Activated T-cell treated with anti-CD3 and anti-CD28 coated beads, Interleukin-2, amount 50 U/mL, for 24 hours (primary cell): ENCODE data around the gene HCAR1.
"Not testable (repeated sequence)": the region's sequence is repeated elsewhere in the genome, so short reads cannot be mapped to it uniquely, and the experiment has no call there.

ENCODE experiments used
- DNase-seq: peaks from one replicate; pipeline ENCODE4 v3.0.0-alpha.2; 2020
- H3K27ac Mint-ChIP-seq: 2 replicates; pipeline ENCODE4 v1.8.0; 2020; ENCODE audit warnings: mild to moderate bottlenecking, mixed read lengths
- H3K27me3 Mint-ChIP-seq: 2 replicates; pipeline ENCODE4 v1.8.0; 2020; ENCODE audit warnings: mixed read lengths
- H3K36me3 Mint-ChIP-seq: 2 replicates; pipeline ENCODE4 v1.8.0; 2020; ENCODE audit warnings: low read depth, mixed read lengths
- H3K4me1 Mint-ChIP-seq: 2 replicates; pipeline ENCODE4 v1.8.0; 2020; ENCODE audit warnings: low read depth, mixed read lengths
- H3K4me3 Mint-ChIP-seq: 2 replicates; pipeline ENCODE4 v1.8.0; 2020; ENCODE audit warnings: mild to moderate bottlenecking, moderate library complexity, mixed read lengths
- H3K9me3 Mint-ChIP-seq: 2 replicates; pipeline ENCODE4 v1.8.0; 2020; ENCODE audit warnings: mixed read lengths

Gene HCAR1

GRCh38 chr12:122701481-122701880, 29.2 kb downstream of the HCAR1 start:
- not testable (repeated sequence) for H3K9me3 Mint-ChIP-seq, H3K4me3 Mint-ChIP-seq, H3K27me3 Mint-ChIP-seq, H3K4me1 Mint-ChIP-seq, H3K27ac Mint-ChIP-seq, H3K36me3 Mint-ChIP-seq, DNase-seq

GRCh38 chr12:122700038-122700710, 30.5 kb downstream of the HCAR1 start:
- H3K4me1 Mint-ChIP-seq, H3K27ac Mint-ChIP-seq, DNase-seq, H3K4me3 Mint-ChIP-seq, H3K36me3 Mint-ChIP-seq, H3K9me3 Mint-ChIP-seq, H3K27me3 Mint-ChIP-seq: not testable (repeated sequence)

DNA sequence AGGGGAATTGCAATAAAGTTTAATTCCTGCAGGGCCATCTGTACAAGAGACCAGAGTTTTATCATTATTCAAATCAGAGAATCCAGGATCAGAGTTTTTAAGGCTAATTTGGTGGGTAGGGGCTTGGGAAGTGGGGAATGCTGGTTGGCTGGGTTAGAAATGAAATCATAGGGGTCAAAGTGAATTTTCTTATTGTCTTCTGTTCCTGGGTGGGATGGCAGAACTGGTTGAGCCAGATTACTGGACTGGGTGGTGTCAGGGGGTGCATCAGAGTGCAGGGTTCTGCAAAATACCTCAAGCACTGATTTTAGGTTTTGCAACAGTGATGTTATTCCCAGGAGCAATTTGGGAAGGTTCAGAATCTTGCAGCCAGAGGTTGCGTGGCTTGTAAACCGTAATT, 33.7 kb downstream of the HCAR1 start:
- H3K4me3 Mint-ChIP-seq, H3K36me3 Mint-ChIP-seq, H3K4me1 Mint-ChIP-seq, H3K27me3 Mint-ChIP-seq, H3K9me3 Mint-ChIP-seq, DNase-seq, H3K27ac Mint-ChIP-seq: not testable (repeated sequence)

- DNase-seq = no peak
- H3K27me3 Mint-ChIP-seq = no peaks in the 10 kb centered on the region
- no peak overlapping the region for H3K4me3 Mint-ChIP-seq
- no peak overlapping the region for H3K27ac Mint-ChIP-seq
- H3K9me3 Mint-ChIP-seq = no peaks in the 10 kb centered on the region
- H3K4me1 Mint-ChIP-seq = no peaks in the 10 kb centered on the region
- H3K36me3 Mint-ChIP-seq = no peaks in the 10 kb centered on the region
Observed at GRCh38 chr12:122691566-122691965, 39.1 kb downstream of the HCAR1 start.

GRCh38 chr12:122688291-122688690, 42.4 kb downstream of the HCAR1 start:
- Mint-ChIP-seq H3K27ac (no peak overlapping the region), H3K36me3 (no peaks in the 10 kb centered on the region), H3K9me3 (no peaks in the 10 kb centered on the region), H3K27me3 (no peaks in the 10 kb centered on the region), H3K4me3 (no peak overlapping the region), H3K4me1 (no peaks in the 10 kb centered on the region)
- no peak for DNase-seq

GRCh38 chr12:122687086-122687485, 43.6 kb downstream of the HCAR1 start:
- H3K27me3 Mint-ChIP-seq = no peaks in the 10 kb centered on the region
- H3K4me1 Mint-ChIP-seq = no peaks in the 10 kb centered on the region
- no peak overlapping the region for H3K27ac Mint-ChIP-seq
- H3K4me3 Mint-ChIP-seq = no peak overlapping the region
- no peak for DNase-seq
- H3K9me3 Mint-ChIP-seq = no peaks in the 10 kb centered on the region
- H3K36me3 Mint-ChIP-seq = no peaks in the 10 kb centered on the region

DNA sequence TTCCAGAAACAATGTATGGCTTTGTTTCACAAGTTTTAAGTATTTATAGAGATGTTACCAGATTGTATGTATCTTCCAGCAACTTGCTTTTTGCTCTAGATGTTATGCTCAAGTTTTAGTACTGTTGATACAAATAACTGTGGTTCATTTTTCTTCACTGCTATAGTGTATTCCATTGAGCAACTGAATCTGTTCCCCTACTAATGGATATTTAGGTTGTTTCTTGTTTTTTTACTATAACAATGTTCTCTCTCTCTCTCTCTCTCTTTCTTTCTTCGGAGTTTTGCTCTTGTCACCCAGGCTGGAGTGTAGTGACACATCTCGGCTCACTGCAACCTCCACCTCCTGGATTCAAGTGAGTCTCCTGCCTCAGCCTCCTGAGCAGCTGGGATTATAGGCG, 44.1 kb downstream of the HCAR1 start:
- H3K4me1 Mint-ChIP-seq = no peaks in the 10 kb centered on the region
- DNase-seq = no peak
- no peaks in the 10 kb centered on the region for H3K36me3 Mint-ChIP-seq
- H3K4me3 Mint-ChIP-seq = no peak overlapping the region
- H3K9me3 Mint-ChIP-seq = no peaks in the 10 kb centered on the region
- no peaks in the 10 kb centered on the region for H3K27me3 Mint-ChIP-seq
- no peak overlapping the region for H3K27ac Mint-ChIP-seq

DNA sequence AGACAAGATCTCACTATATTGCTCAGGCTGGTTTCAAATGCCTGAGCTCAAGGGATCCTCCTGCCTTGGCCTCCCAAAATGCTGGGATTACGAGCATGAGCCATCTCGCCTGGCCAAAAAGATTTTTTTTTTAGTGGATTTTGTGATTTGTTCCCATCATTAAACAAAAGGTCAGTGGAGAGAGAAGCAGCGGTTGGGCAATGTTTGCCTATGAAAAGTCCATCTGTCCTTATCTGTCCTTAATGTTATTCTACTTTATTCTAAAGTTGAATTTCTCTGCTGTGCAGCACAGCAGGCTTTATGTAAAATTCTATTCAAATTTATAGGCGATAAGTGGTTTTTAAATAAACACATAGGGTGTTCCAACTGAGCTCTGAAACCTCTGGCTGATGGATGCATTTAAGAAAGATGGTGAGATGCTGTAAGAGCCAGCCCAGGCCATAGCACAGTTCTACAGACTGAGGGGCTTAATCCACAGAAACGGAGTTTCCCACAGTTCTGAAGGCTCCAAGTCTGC, 46.3 kb downstream of the HCAR1 start:
- Mint-ChIP-seq H3K27me3 (no peaks in the 10 kb centered on the region), H3K4me3 (no peak overlapping the region), H3K4me1 (no peaks in the 10 kb centered on the region), H3K36me3 (no peaks in the 10 kb centered on the region), H3K27ac (no peak overlapping the region), H3K9me3 (no peaks in the 10 kb centered on the region)
- no peak for DNase-seq

DNA sequence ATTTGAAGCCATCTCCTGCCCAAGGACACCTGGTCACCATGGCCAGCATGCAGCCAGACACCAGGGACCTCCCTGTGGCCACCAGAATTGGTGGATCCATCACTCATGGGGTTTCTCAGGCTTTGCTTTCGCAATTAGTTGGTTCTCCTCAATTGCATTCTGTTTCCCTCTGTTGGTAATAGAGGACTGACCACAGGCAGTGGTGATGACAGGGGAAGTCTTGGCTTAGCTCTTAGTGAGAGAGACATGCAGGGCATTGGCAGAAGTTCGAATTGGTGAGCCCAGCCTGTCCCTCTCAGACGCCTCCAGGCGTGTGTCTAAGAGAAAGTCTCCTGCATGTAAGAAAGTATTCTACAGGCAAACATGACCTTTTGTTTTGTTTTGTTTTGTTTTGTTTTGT, 48.8 kb downstream of the HCAR1 start:
- no peak for DNase-seq
- H3K27ac Mint-ChIP-seq = no peak overlapping the region

DNA sequence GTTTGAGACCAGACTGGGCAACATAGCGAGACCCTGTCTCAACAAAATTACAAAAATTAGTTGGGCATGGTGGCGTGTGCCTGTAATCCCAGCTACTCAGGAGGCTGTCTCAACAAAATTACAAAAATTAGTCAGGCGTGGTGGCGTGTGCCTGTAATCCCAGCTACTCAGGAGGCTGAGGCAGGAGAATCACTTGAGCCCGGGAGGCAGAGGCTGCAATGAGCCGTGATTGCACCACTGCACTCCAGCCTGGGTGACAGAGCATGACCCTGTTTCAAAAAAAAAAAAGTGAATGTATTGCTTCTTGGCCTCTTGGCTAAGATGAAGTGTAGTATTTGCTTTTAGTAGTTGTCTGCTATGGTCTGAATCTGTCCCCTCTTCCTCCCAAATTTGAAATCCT, 49.7 kb downstream of the HCAR1 start:
- not testable (repeated sequence) for H3K36me3 Mint-ChIP-seq, H3K9me3 Mint-ChIP-seq, H3K27ac Mint-ChIP-seq, H3K27me3 Mint-ChIP-seq, H3K4me1 Mint-ChIP-seq, DNase-seq, H3K4me3 Mint-ChIP-seq

More for the DNA sequence above, 48.8 kb downstream of the HCAR1 start:
- H3K27me3 Mint-ChIP-seq = no peaks in the 10 kb centered on the region
- H3K36me3 Mint-ChIP-seq = no peaks in the 10 kb centered on the region
- no peaks in the 10 kb centered on the region for H3K9me3 Mint-ChIP-seq
- no peaks in the 10 kb centered on the region for H3K4me1 Mint-ChIP-seq
- no peak overlapping the region for H3K4me3 Mint-ChIP-seq

- not testable (repeated sequence) for H3K4me3 Mint-ChIP-seq
Observed at GRCh38 chr12:122676781-122677180, 53.9 kb downstream of the HCAR1 start.

More at GRCh38 chr12:122676781-122677180, 53.9 kb downstream of the HCAR1 start:
- not testable (repeated sequence) for DNase-seq, H3K36me3 Mint-ChIP-seq, H3K4me1 Mint-ChIP-seq, H3K9me3 Mint-ChIP-seq, H3K27me3 Mint-ChIP-seq, H3K27ac Mint-ChIP-seq
